SK-N-MC (cell line): ENCODE measurements around the gene IGF2BP3.

Experiments used
- DNase-seq: peaks from one replicate; pipeline ENCODE4 v3.0.0-alpha.2; 2011; ENCODE audit warnings: low read depth, low spot score
- H3K27ac ChIP-seq: fragments of 200-600 bp; sonication (generic); 2 replicates; pipeline ENCODE4 v1.5.1; 2016; ENCODE audit warnings: mixed run types
- H3K36me3 ChIP-seq: fragments of 200-600 bp; sonication (generic); 2 replicates; pipeline ENCODE4 v1.6.1; 2017; ENCODE audit warnings: antibody characterized with exemption, low read length, mixed read lengths; ENCODE audit not compliant: insufficient read depth
- H3K4me3 ChIP-seq: fragments of 200-600 bp; sonication (generic); 2 replicates; pipeline ENCODE4 v1.5.1; 2016
- H3K9ac ChIP-seq: fragments of 200-600 bp; sonication (generic); 2 replicates; pipeline ENCODE4 v1.8.0; 2017; ENCODE audit warnings: mixed run types, mixed read lengths; ENCODE audit not compliant: insufficient read length
- H3K9me3 ChIP-seq: fragments of 200-600 bp; sonication (generic); 2 replicates; pipeline ENCODE4 v1.6.1; 2017; ENCODE audit warnings: low read depth, mild to moderate bottlenecking, antibody characterized with exemption, low read length, moderate library complexity, mixed read lengths
- EZH2 ChIP-seq: fragments of 200-600 bp; sonication (generic); IDR thresholded peaks from one replicate; pipeline ENCODE4 v1.6.1; 2017; ENCODE audit warnings: antibody characterized with exemption
- FOXP2 ChIP-seq: optimal IDR thresholded peaks from 2 replicates; pipeline ENCODE3; 2011; ENCODE audit warnings: mild to moderate bottlenecking, moderate library complexity; ENCODE audit not compliant: insufficient read depth; ENCODE audit errors: extremely low read length, control extremely low read depth
- POLR2AphosphoS5 ChIP-seq: IDR thresholded peaks from 2 replicates; pipeline ENCODE4 v1.6.1; 2012; ENCODE audit warnings: mild to moderate bottlenecking, low read depth, low read length, borderline replicate concordance

The IGF2BP3 gene

DNA sequence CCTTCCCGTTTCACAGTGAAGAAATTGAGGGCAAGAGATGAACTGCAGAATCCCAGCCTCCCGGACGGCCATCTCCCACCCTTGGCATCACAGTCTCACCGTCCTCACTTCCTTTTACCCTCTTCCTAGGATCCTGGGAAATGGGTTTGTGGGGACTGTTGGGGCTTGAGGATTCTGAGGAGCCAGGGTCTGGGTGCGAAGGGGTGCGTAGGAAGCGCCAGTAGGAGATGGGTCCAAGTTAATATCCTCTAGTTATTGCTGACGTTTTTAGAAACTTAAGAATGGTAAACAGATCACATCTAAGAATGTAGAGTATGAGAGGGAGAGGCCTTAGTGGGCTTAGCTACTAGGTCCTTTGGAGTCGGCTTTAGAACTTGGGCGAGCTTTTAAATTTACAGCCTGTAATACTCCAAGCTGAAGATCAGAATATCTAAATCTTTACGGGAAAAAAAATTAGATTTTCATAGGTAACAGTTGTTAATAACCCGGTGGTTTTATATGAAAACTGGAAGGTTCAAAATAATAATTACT lies 170.5 kb downstream of the IGF2BP3 start:
- TF ChIP-seq EZH2 (no peak), POLR2AphosphoS5 (no peak), FOXP2 (no peak)
- no peak for DNase-seq
- Histone ChIP-seq H3K4me3 (peak overlapping the region; percentile 92), H3K36me3 (peaks cover 38% of the 10 kb centered on the region), H3K9ac (peak overlapping the region; percentile 90), H3K9me3 (no peaks in the 10 kb centered on the region), H3K27ac (peak overlapping the region; percentile 8; the same call in 1 of the 2 replicates)

DNA sequence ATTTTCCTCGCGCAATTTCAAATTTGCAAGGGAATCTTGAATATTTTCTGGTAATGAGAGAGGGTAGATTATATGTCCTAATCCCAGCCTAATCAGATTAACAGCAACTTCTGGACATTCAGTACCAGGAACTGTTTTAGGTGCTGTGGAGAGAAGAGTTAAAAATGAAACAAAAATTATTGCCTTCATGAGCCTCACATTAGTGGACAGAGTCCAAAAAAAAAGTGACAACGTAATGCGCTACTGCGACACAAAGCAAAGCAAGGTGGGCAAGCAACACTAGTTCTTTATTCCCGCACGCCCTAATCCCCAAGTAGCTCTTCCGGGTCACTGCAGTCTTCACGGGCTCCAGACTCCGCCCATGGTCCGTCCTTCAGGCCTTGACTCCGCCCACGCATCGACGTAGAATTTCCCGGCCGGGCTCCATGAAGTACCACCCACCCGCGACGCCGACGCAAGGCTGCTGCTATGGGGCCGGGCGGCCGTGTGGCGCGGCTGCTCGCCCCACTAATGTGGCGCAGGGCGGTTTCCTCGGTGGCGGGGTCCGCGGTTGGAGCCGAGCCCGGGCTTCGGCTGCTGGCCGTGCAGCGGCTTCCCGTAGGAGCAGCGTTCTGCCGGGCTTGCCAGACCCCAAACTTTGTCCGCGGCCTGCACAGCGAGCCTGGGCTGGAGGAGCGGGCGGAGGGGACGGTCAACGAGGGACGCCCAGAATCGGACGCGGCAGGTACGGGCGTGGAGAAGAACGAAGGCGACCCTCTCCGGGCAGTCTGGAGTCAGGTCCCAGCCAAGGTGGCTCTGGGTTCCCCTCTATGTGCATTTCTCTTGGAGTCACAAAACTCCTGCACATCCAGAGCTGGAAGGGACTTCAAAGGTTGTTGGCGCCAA lies 171.2 kb downstream of the IGF2BP3 start, which contains the start of gene MALSU1:
Gene MALSU1 (plus strand): TSS at position 455 of the 885 bp plus-strand sequence. CDS start 14 bp downstream, at position 469.
- TF ChIP-seq EZH2 (no peak), POLR2AphosphoS5 (peak; percentile 96), FOXP2 (peak; percentile 62)
- Histone ChIP-seq H3K27ac (peak within 1 kb of the TSS; percentile 95), H3K4me3 (peak within 1 kb of the TSS; percentile 92), H3K36me3 (peaks cover 31% of the 10 kb centered on the region), H3K9me3 (no peaks in the 10 kb centered on the region), H3K9ac (peak within 1 kb of the TSS; percentile 90)
- DNase-seq = peak; percentile 89

DNA sequence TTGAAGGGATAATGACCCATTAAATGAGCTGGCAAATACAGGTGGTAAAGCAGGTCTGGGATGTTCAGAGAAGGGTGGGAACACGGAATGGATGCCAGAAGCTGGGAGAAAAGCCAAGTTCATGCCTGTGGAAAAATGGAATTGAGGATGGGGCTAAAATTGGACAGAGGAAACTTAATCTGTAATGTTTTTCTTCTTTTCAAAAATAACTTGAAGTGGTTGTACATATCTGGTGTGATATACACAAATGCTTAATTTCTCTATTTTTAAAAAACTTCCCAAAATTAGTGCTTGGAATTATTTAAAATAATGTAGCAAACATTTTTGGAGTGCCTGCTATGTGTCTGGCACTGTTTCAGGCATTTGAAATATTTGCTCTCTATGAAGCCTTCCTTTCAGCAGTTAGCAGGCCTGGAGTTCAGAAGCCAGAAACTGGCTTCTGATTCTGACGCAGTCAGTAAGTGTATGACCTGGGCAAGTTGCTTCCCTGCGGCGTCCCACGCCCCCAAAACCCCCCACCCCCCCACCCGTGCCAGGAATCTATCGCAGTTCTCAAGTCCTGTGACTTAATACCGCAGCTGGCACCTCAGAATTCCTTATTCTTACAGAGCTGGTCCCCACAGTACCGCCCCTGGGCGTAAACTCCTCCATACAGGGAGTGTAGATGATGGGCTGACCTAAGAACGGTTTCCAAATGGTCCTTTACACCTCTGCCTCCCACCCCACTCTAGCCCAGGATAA lies 172.0 kb downstream of the IGF2BP3 start:
- H3K27ac ChIP-seq = peak overlapping the region; percentile 95
- TF ChIP-seq EZH2 = no peak
- no peak for TF ChIP-seq POLR2AphosphoS5
- TF ChIP-seq FOXP2 = no peak
- H3K36me3 ChIP-seq = peaks cover 24% of the 10 kb centered on the region
- no peak for DNase-seq
- peak overlapping the region; percentile 92 for H3K4me3 ChIP-seq
- H3K9me3 ChIP-seq = no peaks in the 10 kb centered on the region
- H3K9ac ChIP-seq = peak overlapping the region; percentile 78

DNA sequence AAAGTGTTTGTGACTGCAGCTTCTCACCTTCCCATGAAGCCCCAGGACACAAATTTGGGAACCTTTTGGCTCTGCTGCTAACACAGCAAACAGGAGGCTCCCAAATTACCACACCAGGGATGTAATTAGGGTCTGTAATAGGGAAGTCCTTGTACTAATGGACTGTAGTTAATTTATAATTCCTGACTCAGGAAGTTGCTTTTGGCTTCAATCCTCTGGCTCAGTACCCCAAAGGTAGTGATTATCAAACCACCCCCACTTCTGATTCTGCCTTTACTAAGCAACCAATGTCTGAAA lies 174.9 kb downstream of the IGF2BP3 start:
- Histone ChIP-seq H3K27ac (no peak overlapping the region), H3K9me3 (no peaks in the 10 kb centered on the region), H3K4me3 (no peak overlapping the region), H3K36me3 (no peaks in the 10 kb centered on the region), H3K9ac (no peak overlapping the region)
- TF ChIP-seq FOXP2 = no peak
- no peak for TF ChIP-seq POLR2AphosphoS5
- TF ChIP-seq EZH2 = no peak
- no peak for DNase-seq

DNA sequence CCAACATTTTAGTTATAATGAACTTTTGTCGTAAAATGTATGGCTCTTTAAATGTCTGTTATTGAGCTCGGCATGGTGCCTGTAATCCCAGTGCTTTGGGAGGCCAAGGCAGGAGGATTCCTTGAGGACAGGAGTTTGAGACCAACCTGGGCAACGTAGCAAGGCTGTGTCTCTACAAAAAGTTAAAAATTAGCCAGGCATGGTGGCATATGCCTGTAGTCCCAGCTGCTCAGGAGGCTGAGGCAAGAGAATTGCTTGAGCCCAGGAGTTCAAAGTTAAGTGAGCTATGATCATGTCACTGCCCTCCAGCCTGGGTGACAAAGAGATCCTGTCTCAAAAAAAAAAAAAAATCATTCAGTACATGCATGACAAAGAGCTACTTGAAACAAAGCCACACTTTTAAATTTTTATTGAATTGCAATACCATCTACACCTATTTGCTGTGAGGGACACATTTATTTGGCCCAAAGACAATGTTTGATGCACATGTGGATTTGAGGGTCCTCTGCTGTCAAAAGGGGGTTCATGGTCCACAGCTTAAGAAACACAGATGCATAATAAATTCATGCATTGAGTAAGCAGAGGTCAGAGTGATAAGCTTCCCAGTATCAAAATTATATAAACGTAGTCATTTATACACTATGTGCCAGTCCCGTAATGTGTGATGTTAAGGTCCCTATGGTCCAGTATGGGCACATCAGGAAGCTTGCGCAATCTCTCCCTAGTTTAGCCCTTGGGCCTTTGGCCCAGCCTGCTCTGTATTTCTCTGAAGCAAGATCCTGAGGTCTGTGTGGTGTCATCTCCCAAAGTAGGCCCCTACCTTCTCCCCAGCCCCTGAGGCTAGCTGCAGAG lies 175.5 kb downstream of the IGF2BP3 start:
- no peak overlapping the region for H3K9ac ChIP-seq
- no peak for TF ChIP-seq FOXP2
- TF ChIP-seq POLR2AphosphoS5 = no peak
- TF ChIP-seq EZH2 = no peak
- H3K4me3 ChIP-seq = no peak overlapping the region
- H3K27ac ChIP-seq = no peak overlapping the region
- no peaks in the 10 kb centered on the region for H3K9me3 ChIP-seq
- no peaks in the 10 kb centered on the region for H3K36me3 ChIP-seq
- DNase-seq = no peak

DNA sequence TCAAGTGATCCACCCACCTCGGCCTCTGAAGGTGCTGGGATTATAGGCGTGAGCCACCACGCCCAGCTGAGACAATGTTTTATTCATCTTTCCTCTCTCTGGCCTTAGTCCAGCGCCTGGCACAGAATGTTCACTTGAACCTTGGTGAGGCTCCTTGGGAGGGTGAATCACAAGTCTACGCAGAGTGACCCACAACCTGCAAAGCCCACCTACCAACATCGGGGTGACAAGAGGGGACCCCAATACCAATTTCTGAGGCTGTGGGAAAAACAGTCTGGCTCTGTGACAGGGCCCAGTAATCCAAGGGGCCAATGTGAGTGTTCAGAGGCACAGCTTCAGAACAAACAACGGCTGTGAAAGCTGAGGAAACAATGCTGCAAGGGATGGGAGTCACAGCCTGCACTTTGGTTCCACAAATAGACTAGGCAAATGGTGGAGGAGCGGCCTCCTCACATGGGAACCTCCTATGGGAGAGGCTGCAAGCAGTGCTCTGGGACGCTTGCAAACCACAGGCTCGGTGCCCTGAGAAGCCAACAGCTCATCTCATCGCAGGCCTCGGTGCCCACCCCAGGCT lies 176.7 kb downstream of the IGF2BP3 start:
- TF ChIP-seq EZH2 (no peak), FOXP2 (no peak), POLR2AphosphoS5 (no peak)
- DNase-seq = no peak
- Histone ChIP-seq H3K9me3 (no peaks in the 10 kb centered on the region), H3K27ac (no peak overlapping the region), H3K4me3 (no peak overlapping the region), H3K36me3 (no peaks in the 10 kb centered on the region), H3K9ac (no peak overlapping the region)

DNA sequence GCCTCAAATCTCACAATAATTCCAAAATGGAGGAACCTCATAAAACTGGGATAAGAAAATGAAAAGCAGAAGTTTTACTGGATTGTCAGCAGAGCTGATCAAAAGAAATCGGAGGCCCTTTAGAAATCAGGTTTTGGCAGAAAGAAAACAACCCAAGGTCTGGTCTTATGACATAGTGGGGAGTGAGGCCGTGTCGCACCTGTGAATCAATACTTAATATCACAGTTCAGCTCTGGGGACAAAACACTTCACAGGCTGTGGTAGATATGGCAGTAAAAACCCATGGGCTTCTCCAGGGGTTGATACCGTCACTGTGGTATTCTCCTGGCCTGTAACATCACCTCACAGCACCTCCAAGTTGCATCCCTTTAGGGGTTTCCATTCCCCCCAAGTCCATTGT lies 177.7 kb downstream of the IGF2BP3 start:
- DNase-seq = no peak
- Histone ChIP-seq H3K4me3 (no peak overlapping the region), H3K9me3 (no peaks in the 10 kb centered on the region), H3K36me3 (no peaks in the 10 kb centered on the region), H3K9ac (no peak overlapping the region), H3K27ac (no peak overlapping the region)
- TF ChIP-seq POLR2AphosphoS5 (no peak), EZH2 (no peak), FOXP2 (no peak)
